HCT116 (cell line): ENCODE results near the gene PAPOLG. TPM values are rescaled to one million over a fixed set of nuclear protein-coding genes. Genes with fewer than 3 reads are reported as not detected.

Experiments used
- ATAC-seq: fragments of 200-7000 bp; cut with Tn5 transposase; 2 replicates; pipeline ENCODE4 v1.9.1; 2020; ENCODE audit warnings: mild to moderate bottlenecking, moderate library complexity
- BruUV-seq: library from RNA; stranded (reverse); fragments of 400-500 nt; replicated peaks from 2 replicates; lab custom pipeline; 2021; lab: Mats Ljungman, UMichigan
- CTCF ChIA-PET: fragments of 300-600 bp; sonication (Branson Sonifier 250); formaldehyde crosslinking; loops from one replicate; lab custom pipeline; 2021; ENCODE audit warnings: antibody characterized with exemption; lab: Charles Lee
- POLR2A ChIA-PET: fragments of 300-600, 350-600 bp; sonication (Branson Sonifier 250); formaldehyde crosslinking; loops from one replicate; lab custom pipeline; 2021; ENCODE audit warnings: antibody characterized with exemption; lab: Charles Lee
- RAD21 ChIA-PET, 2 experiments: fragments of 300-600 bp; sonication (Branson Sonifier 250); formaldehyde crosslinking; loops; one replicate each; lab custom pipeline; 2023; ENCODE audit warnings: low total read pairs in 2 of 2; ENCODE audit not compliant: uncharacterized antibody in 2 of 2, unreplicated experiment in 2 of 2, low non-redundant PET in 1 of 2; lab: Charles Lee
- DNase-seq: peaks from one replicate; pipeline ENCODE4 v3.0.0-alpha.2; 2010; ENCODE audit warnings: low read depth, low spot score
- H2AFZ ChIP-seq: fragments of 200-600 bp; shearing (Covaris generic), sonication (generic); 2 replicates; pipeline ENCODE4 v1.6.1; 2017; ENCODE audit warnings: low read depth, mixed run types, mixed read lengths, antibody characterized with exemption, low read length; ENCODE audit not compliant: poor library complexity, severe bottlenecking
- H3K27ac ChIP-seq: 2 replicates; pipeline ENCODE4 v1.5.1; 2012; ENCODE audit warnings: low read depth, low read length
- H3K27me3 ChIP-seq: fragments of 200-600 bp; sonication (generic); 2 replicates; pipeline ENCODE4 v1.6.1; 2016; ENCODE audit warnings: mixed run types, low read length, mixed read lengths; ENCODE audit not compliant: insufficient read depth
- H3K36me3 ChIP-seq, 2 experiments: fragments of 200-500 bp in 1 of 2; fragments of 200-600 bp in 1 of 2; sonication (Bioruptor generic) in 1 of 2; sonication (generic) in 1 of 2; 2 replicates each; pipeline versions ENCODE4 v1.5.1 to v1.6.1; 2014 to 2016; ENCODE audit warnings: low read length in 2 of 2, inconsistent platforms in 1 of 2, mixed read lengths in 1 of 2, mixed run types in 1 of 2; ENCODE audit not compliant: insufficient read depth in 2 of 2, control insufficient read depth in 1 of 2
- H3K4me1 ChIP-seq, 2 experiments: fragments of 200-600 bp in 1 of 2; sonication (generic) in 1 of 2; 2 replicates each; pipeline versions ENCODE4 v1.5.1 to v1.6.1; 2012 to 2017; ENCODE audit warnings: low read length in 2 of 2, inconsistent platforms in 1 of 2, mild to moderate bottlenecking in 1 of 2, mixed read lengths in 1 of 2, mixed run types in 1 of 2, moderate library complexity in 1 of 2; ENCODE audit not compliant: insufficient read depth in 2 of 2, control insufficient read depth in 1 of 2
- H3K4me2 ChIP-seq: fragments of 200-600 bp; sonication (generic); 2 replicates; pipeline ENCODE4 v1.6.1; 2017; ENCODE audit warnings: mixed run types, low read length, mixed read lengths
- H3K4me3 ChIP-seq, 2 experiments: fragments of 200-600 bp in 1 of 2; sonication (generic) in 1 of 2; replicated peaks in 1 of 2; 2 replicates each; pipeline ENCODE4 v1.5.1; 2011 to 2016; ENCODE audit warnings: low read length in 2 of 2, control low read depth in 1 of 2, low read depth in 1 of 2, mild to moderate bottlenecking in 1 of 2, mixed read lengths in 1 of 2, mixed run types in 1 of 2
- H3K79me2 ChIP-seq: fragments of 200-600 bp; sonication (generic); 2 replicates; pipeline ENCODE4 v1.6.1; 2017; ENCODE audit warnings: mild to moderate bottlenecking, mixed run types, low read length, moderate library complexity, mixed read lengths; ENCODE audit not compliant: insufficient read depth
- H3K9ac ChIP-seq: fragments of 200-600 bp; sonication (generic); 2 replicates; pipeline ENCODE4 v1.6.1; 2016; ENCODE audit warnings: low read length, mixed read lengths
- H3K9me2 ChIP-seq: fragments of 200-600 bp; sonication (generic), shearing (Covaris generic); 2 replicates; pipeline ENCODE4 v1.6.1; 2017; ENCODE audit warnings: mixed run types, mild to moderate bottlenecking, moderate library complexity; ENCODE audit not compliant: insufficient read depth
- H3K9me3 ChIP-seq, 2 experiments: fragments of 200-500 bp in 1 of 2; fragments of 200-600 bp in 1 of 2; sonication (Bioruptor generic) in 1 of 2; sonication (generic) in 1 of 2; 2 replicates each; pipeline ENCODE4 v1.6.1; 2014 to 2017; ENCODE audit warnings: low read length in 2 of 2, mixed read lengths in 2 of 2, inconsistent platforms in 1 of 2, low read depth in 1 of 2, mild to moderate bottlenecking in 1 of 2, mixed run types in 1 of 2, moderate library complexity in 1 of 2; ENCODE audit not compliant: control insufficient read depth in 1 of 2, insufficient read depth in 1 of 2
- H4K20me1 ChIP-seq: fragments of 200-600 bp; sonication (generic), shearing (Covaris generic); 2 replicates; pipeline ENCODE4 v1.6.1; 2017; ENCODE audit warnings: mixed run types, mild to moderate bottlenecking, moderate library complexity; ENCODE audit not compliant: insufficient read depth
- CBX3 ChIP-seq: IDR thresholded peaks from 2 replicates; pipeline ENCODE4 v1.6.1; 2012; ENCODE audit warnings: low read depth
- POLR2A ChIP-seq: IDR thresholded peaks from 2 replicates; pipeline ENCODE4 v1.7.0; 2011; ENCODE audit warnings: borderline replicate concordance; ENCODE audit not compliant: insufficient read depth, insufficient read length; ENCODE audit errors: extremely low read depth
- REST ChIP-seq: IDR thresholded peaks from 2 replicates; pipeline ENCODE4 v1.6.1; 2012; ENCODE audit warnings: low read depth
- TCF7L2 ChIP-seq: IDR thresholded peaks from 2 replicates; pipeline ENCODE4 v1.7.0; 2011; ENCODE audit warnings: borderline replicate concordance, inconsistent platforms; ENCODE audit not compliant: insufficient read depth, insufficient read length; ENCODE audit errors: extremely low read depth
- intact Hi-C: fragments of 100-400 bp; cut with micrococcal nuclease; formaldehyde crosslinking; loops from 2 replicates; pipeline ENCODE4 v1.10.0; 2022
- total RNA-seq: library from RNA; stranded (reverse); gene quantifications from one replicate; pipeline ENCODE4 v1.2.1, GENCODE V29; 2021; ENCODE audit not compliant: unreplicated experiment

Gene PAPOLG
- total RNA-seq, 1 experiment from 2014 or later, result 13.2 TPM

- Histone ChIP-seq H3K4me1 (no peaks in the 10 kb centered on the region), H3K27me3 (no peaks in the 10 kb centered on the region), H3K9ac (no peak overlapping the region), H3K27ac (no peak overlapping the region), H3K36me3 (no peaks in the 10 kb centered on the region), H3K9me2 (no peaks in the 10 kb centered on the region), H3K79me2 (no peaks in the 10 kb centered on the region), H4K20me1 (no peaks in the 10 kb centered on the region), H3K9me3 (no peaks in the 10 kb centered on the region), H3K4me2 (no peak overlapping the region), H2AFZ (no peak overlapping the region), H3K4me3 (no peak overlapping the region)
- ATAC-seq (no peak), DNase-seq (no peak)
- CTCF ChIA-PET, result interaction anchor here (2.8 kb wide), 1 partner anchor 193 kb away, joined by 26 read pairs; no protein-coding TSS in a partner anchor
- RAD21 ChIA-PET, result no interaction called here
- TF ChIP-seq REST (no peak), TCF7L2 (no peak), CBX3 (no peak)
- no TSS peak for BruUV-seq
- intact Hi-C loops, result no loop called here
- POLR2A ChIA-PET, result no interaction called here
These were observed 50.5 kb downstream of the PAPOLG start for GRCh38 chr2:60806595-60806987.

GRCh38 chr2:60806988-60807681 is 51.1 kb downstream of the PAPOLG start:
- Histone ChIP-seq H3K9me3 (no peaks in the 10 kb centered on the region), H3K4me2 (no peak overlapping the region), H3K36me3 (no peaks in the 10 kb centered on the region), H3K27me3 (no peaks in the 10 kb centered on the region), H3K4me3 (no peak overlapping the region), H4K20me1 (no peaks in the 10 kb centered on the region), H3K9me2 (no peaks in the 10 kb centered on the region), H3K79me2 (no peaks in the 10 kb centered on the region), H3K27ac (no peak overlapping the region), H3K4me1 (no peaks in the 10 kb centered on the region), H3K9ac (no peak overlapping the region), H2AFZ (no peak overlapping the region)
- ChIA-PET RAD21 (no interaction called here), CTCF (interaction anchor here (2.8 kb wide), 1 partner anchor 192 kb away, joined by 26 read pairs; no protein-coding TSS in a partner anchor), POLR2A (no interaction called here)
- DNase-seq, result no peak
- BruUV-seq, result no TSS peak
- intact Hi-C loops, result no loop called here
- no peak for ATAC-seq
- no peak for TF ChIP-seq POLR2A
- TF ChIP-seq REST, result no peak
